Stomach (tissue), 9 donors: ENCODE results near the gene CACNA2D3. TPM values are rescaled to one million over a fixed set of nuclear protein-coding genes. Genes with fewer than 3 reads are reported as not detected.

ENCODE experiments used
- DNase-seq, 2 donors: peaks; one replicate each; pipeline versions ENCODE4 v3.0.0 to v3.0.0-alpha.2; 2013 to 2019
- H3K27ac ChIP-seq, 5 donors: fragments of 200-600 bp in 4 of 5; sonication (generic) in 4 of 5; one replicate each; pipeline ENCODE4 v1.5.1; 2013 to 2019; ENCODE audit warnings: mild to moderate bottlenecking in 1 of 5, moderate library complexity in 1 of 5
- H3K27me3 ChIP-seq, 3 donors: fragments of 200-600 bp; sonication (generic); one replicate each; pipeline ENCODE4 v1.5.1; 2017 to 2019; ENCODE audit warnings: mixed run types in 1 of 3
- H3K36me3 ChIP-seq, 4 donors: fragments of 200-600 bp; sonication (generic); 1 replicate in 3 of 4; 2 replicates in 1 of 4; pipeline ENCODE4 v1.5.1; 2016 to 2019
- H3K4me1 ChIP-seq, 4 donors: fragments of 200-600 bp; sonication (generic); one replicate each; pipeline ENCODE4 v1.5.1; 2016 to 2019
- H3K4me3 ChIP-seq, 4 donors: fragments of 200-600 bp; sonication (generic) in 3 of 4; one replicate each; pipeline ENCODE4 v1.5.1; 2016 to 2019; ENCODE audit warnings: mild to moderate bottlenecking in 1 of 4
- H3K9me3 ChIP-seq, 4 donors: fragments of 200-600 bp; sonication (generic); one replicate each; pipeline ENCODE4 v1.5.1; 2016 to 2019
- CTCF ChIP-seq, 7 experiments: fragments of 450-650 bp in 4 of 7; fragments of 200-600 bp in 3 of 7; sonication (generic) in 3 of 7; IDR thresholded peaks; one replicate each; pipeline ENCODE4 v1.5.1; 2016 to 2019; ENCODE audit warnings: antibody characterized with exemption in 7 of 7, control low read depth in 2 of 7, mild to moderate bottlenecking in 1 of 7
- EP300 ChIP-seq: sonication (generic); formaldehyde crosslinking; IDR thresholded peaks from one replicate; pipeline ENCODE4 v1.6.1; 2017; ENCODE audit warnings: antibody characterized with exemption
- POLR2A ChIP-seq, 4 donors: fragments of 450-650 bp; IDR thresholded peaks; one replicate each; pipeline ENCODE4 v1.6.1; 2016; ENCODE audit warnings: antibody characterized with exemption in 4 of 4, control low read depth in 2 of 4, mild to moderate bottlenecking in 1 of 4, moderate library complexity in 1 of 4
- POLR2AphosphoS5 ChIP-seq, 3 donors: sonication (generic); formaldehyde crosslinking; IDR thresholded peaks; one replicate each; pipeline ENCODE4 v1.6.1; 2016; ENCODE audit warnings: antibody characterized with exemption in 3 of 3
- WGBS, 5 donors: extraction: QIAGEN DNeasy Blood & Tissue Kit in 3 of 5; methylation state at CpG; one replicate each; pipeline versions ENCODE4 v1.1.5 to v1.1.7; 2013 to 2018; 5-methylcytosine and 5-hydroxymethylcytosine counted together
- intact Hi-C: fragments of 100-400 bp; cut with DNase I; formaldehyde crosslinking; loops from one replicate; pipeline ENCODE4 v1.15.1; 2023; ENCODE audit warnings: low total_unique reads
- polyA plus RNA-seq, 3 donors: library from polyadenylated mRNA; stranded (reverse); fragments of 200-250 nt; gene quantifications; one replicate each; pipeline ENCODE4 v1.2.3, GENCODE V29; 2013
- total RNA-seq, 5 donors: library from RNA; depleted of rRNA; stranded (reverse); fragments of >200 nt; gene quantifications; one replicate each; pipeline versions ENCODE4 v1.1.0 to v1.2.3, GENCODE V29; 2014 to 2016
- donor health status: healthy with polysubstance abuse.
- donor health status: Bipolar disorder and iron deficiency.
- donor health status: healthy.

The CACNA2D3 gene
- total and polyA plus RNA-seq, 8 donors, result 0.56 to 54.0 (median 2.9) TPM; not detected in 1

GRCh38 chr3:54844211-54844610 is 721.9 kb downstream of the CACNA2D3 start:
- 85 to 91% (median 91%) methylated on average over 5 of the region's 5 CpGs for WGBS, 5 donors
- Histone ChIP-seq H3K27ac (no peak overlapping the region), H3K27me3 (no peaks in the 10 kb centered on the region), H3K36me3 (no peaks in the 10 kb centered on the region), H3K9me3 (no peaks in the 10 kb centered on the region), H3K4me3 (no peak overlapping the region), H3K4me1 (no peaks in the 10 kb centered on the region)
- TF ChIP-seq POLR2AphosphoS5 (IDR thresholded peaks at IDR 0.05), result no peak
- TF ChIP-seq CTCF (IDR thresholded peaks at IDR 0.05), result no peak
- no peak for TF ChIP-seq EP300
- no peak for TF ChIP-seq POLR2A (IDR thresholded peaks at IDR 0.05)
- intact Hi-C loops, result no loop called here
- no peak for DNase-seq

- H3K36me3 ChIP-seq, result no peaks in the 10 kb centered on the region
- H3K4me1 ChIP-seq, result no peaks in the 10 kb centered on the region
- intact Hi-C loops, result no loop called here
- TF ChIP-seq POLR2AphosphoS5 (IDR thresholded peaks at IDR 0.05), result no peak
- no peak for TF ChIP-seq POLR2A (IDR thresholded peaks at IDR 0.05)
- no peak for TF ChIP-seq EP300
- TF ChIP-seq CTCF (IDR thresholded peaks at IDR 0.05), result no peak
- no peaks in the 10 kb centered on the region for H3K9me3 ChIP-seq
- H3K27me3 ChIP-seq, result no peaks in the 10 kb centered on the region
- WGBS, 5 donors, result 31 to 54% (median 52%) methylated on average over 4 of the region's 4 CpGs
- DNase-seq, result no peak
- H3K4me3 ChIP-seq, result no peak overlapping the region
- no peak overlapping the region for H3K27ac ChIP-seq
These were observed 722.7 kb downstream of the CACNA2D3 start for GRCh38 chr3:54845011-54845410.

- TF ChIP-seq EP300, result no peak
- TF ChIP-seq POLR2AphosphoS5 (IDR thresholded peaks at IDR 0.05), result no peak
- TF ChIP-seq CTCF (IDR thresholded peaks at IDR 0.05), result no peak
- TF ChIP-seq POLR2A (IDR thresholded peaks at IDR 0.05), result no peak
- no peak for DNase-seq
- H3K9me3 ChIP-seq, result no peaks in the 10 kb centered on the region
- H3K4me1 ChIP-seq, result no peaks in the 10 kb centered on the region
- 79 to 92% (median 89%) methylated on average over 5 of the region's 5 CpGs for WGBS, 5 donors
- H3K27me3 ChIP-seq, result no peaks in the 10 kb centered on the region
- no peak overlapping the region for H3K4me3 ChIP-seq
- intact Hi-C loops, result no loop called here
- no peaks in the 10 kb centered on the region for H3K36me3 ChIP-seq
- H3K27ac ChIP-seq, result no peak overlapping the region
These were observed 723.2 kb downstream of the CACNA2D3 start for GRCh38 chr3:54845551-54845950.

- Histone ChIP-seq H3K36me3 (no peaks in the 10 kb centered on the region), H3K9me3 (no peaks in the 10 kb centered on the region), H3K27ac (no peak overlapping the region), H3K4me3 (no peak overlapping the region), H3K27me3 (no peaks in the 10 kb centered on the region), H3K4me1 (no peaks in the 10 kb centered on the region)
- no peak for TF ChIP-seq CTCF (IDR thresholded peaks at IDR 0.05)
- TF ChIP-seq EP300, result no peak
- TF ChIP-seq POLR2AphosphoS5 (IDR thresholded peaks at IDR 0.05), result no peak
- TF ChIP-seq POLR2A (IDR thresholded peaks at IDR 0.05), result no peak
- 65 to 81% (median 79%) methylated on average over 4 of the region's 4 CpGs for WGBS, 5 donors
- intact Hi-C loops, result no loop called here
- no peak for DNase-seq
These were observed 723.8 kb downstream of the CACNA2D3 start for GRCh38 chr3:54846119-54846518.
